Lower lobe of right lung (tissue), 2 donors: ENCODE results near the gene KDM6A. TPM values are rescaled to one million over a fixed set of nuclear protein-coding genes. Genes with fewer than 3 reads are reported as not detected.
"Not testable (repeated sequence)": the region's sequence is repeated elsewhere in the genome, so short reads cannot be mapped to it uniquely, and the experiment has no call there.

Source experiments
- ATAC-seq, 2 donors: fragments of 200-7000 bp; cut with Tn5 transposase; one replicate each; pipeline ENCODE4 v1.9.1; 2020 to 2022; ENCODE audit warnings: mild to moderate bottlenecking in 2 of 2, moderate library complexity in 2 of 2
- DNase-seq: peaks from one replicate; pipeline ENCODE4 v3.0.0-alpha.2; 2020
- H3K27ac ChIP-seq: fragments of 200-600 bp; one replicate; pipeline ENCODE4 v1.8.0; 2022
- H3K27me3 ChIP-seq: fragments of 200-600 bp; one replicate; pipeline ENCODE4 v1.8.0; 2022; ENCODE audit warnings: low read depth
- H3K36me3 ChIP-seq: fragments of 200-600 bp; one replicate; pipeline ENCODE4 v1.8.0; 2022; ENCODE audit warnings: mild to moderate bottlenecking
- H3K4me1 ChIP-seq: fragments of 200-600 bp; one replicate; pipeline ENCODE4 v1.8.0; 2022
- H3K4me3 ChIP-seq: fragments of 200-600 bp; one replicate; pipeline ENCODE4 v1.8.0; 2022; ENCODE audit warnings: mild to moderate bottlenecking
- H3K9me3 ChIP-seq: fragments of 200-600 bp; one replicate; pipeline ENCODE4 v1.8.0; 2022
- CTCF ChIP-seq: fragments of 200-600 bp; IDR thresholded peaks from one replicate; pipeline ENCODE4 v1.8.0; 2022; ENCODE audit warnings: antibody characterized with exemption, mild to moderate bottlenecking
- intact Hi-C: fragments of 100-400 bp; cut with DNase I; formaldehyde crosslinking; loops from one replicate; pipeline ENCODE4 v1.11.0; 2022
- long read RNA-seq: library from polyadenylated mRNA; unstranded; transcript quantifications from one replicate; pipeline ENCODE4 v2.0.0, GENCODE V29; 2021
- total RNA-seq: library from RNA; stranded (reverse); fragmentation: NEBNext Ultra II Directional; extraction: Animal tissue kit (Norgen Biotek cat#: 25700); gene quantifications from one replicate; pipeline ENCODE4 v1.2.1, GENCODE V29; 2021
- donor health status: DM: no; HTN: yes; CAD: no; lungs with severe emphysema.

Gene KDM6A
- total RNA-seq: 27.0 TPM
- long read RNA-seq, full-length matches to known transcripts: 4 of 25 reads
- long read RNA-seq, partial matches to known transcripts: 12 of 25 reads
- long read RNA-seq, other reads (novel, unspliced or antisense): 9 of 25 reads

GRCh38 chrX:44872821-44873414, at the start of gene KDM6A:
Gene KDM6A, plus strand, starts transcription at chrX:44873188. Its CDS starts 364 bp downstream, at chrX:44873552.
- intact Hi-C loops: no loop called here
- ATAC-seq (peak; percentile 94 to 97), DNase-seq (peak; percentile 97)
- Histone ChIP-seq H3K27me3 (no peaks in the 10 kb centered on the region), H3K4me1 (no peaks in the 10 kb centered on the region), H3K27ac (peak within 1 kb of the TSS; percentile 96), H3K36me3 (no peaks in the 10 kb centered on the region), H3K4me3 (peak within 1 kb of the TSS; percentile 70), H3K9me3 (no peaks in the 10 kb centered on the region)
- no peak for TF ChIP-seq CTCF

- H3K4me1 ChIP-seq, DNase-seq, H3K9me3 ChIP-seq, H3K27me3 ChIP-seq, H3K4me3 ChIP-seq, H3K36me3 ChIP-seq, ATAC-seq, intact Hi-C loops, H3K27ac ChIP-seq: not testable (repeated sequence)
These were observed 49.8 kb upstream of the KDM6A start for GRCh38 chrX:44823193-44823592.

DNA sequence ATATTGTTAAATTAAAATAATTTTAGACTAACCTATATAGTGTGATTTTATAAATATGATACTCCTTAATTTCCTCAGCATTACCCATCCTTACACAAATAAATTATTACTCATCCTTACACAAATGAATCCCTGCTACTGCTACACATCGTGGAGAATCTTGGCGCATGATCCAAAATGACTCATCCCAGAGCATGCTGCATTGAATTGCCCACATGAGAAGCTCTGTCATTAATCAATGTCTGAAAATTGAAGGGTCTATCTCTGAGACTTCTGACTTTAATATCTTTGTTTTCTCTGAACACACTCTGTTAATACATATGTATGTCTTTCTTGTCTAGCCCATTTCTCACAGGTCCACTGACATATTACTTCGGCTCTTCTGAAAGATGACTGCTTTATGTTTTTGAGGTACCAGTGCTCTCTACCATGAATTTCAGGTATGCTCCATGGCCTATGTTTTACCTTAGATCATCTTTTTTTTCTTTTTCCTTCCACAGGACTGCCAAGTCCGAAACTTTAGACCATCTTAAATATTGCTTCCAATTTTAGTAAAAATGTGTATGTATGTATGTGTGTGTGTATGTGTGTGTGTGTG, 44.9 kb upstream of the KDM6A start:
- ATAC-seq: no peak
- Histone ChIP-seq H3K9me3 (no peaks in the 10 kb centered on the region), H3K27me3 (no peaks in the 10 kb centered on the region), H3K27ac (no peak overlapping the region), H3K36me3 (no peaks in the 10 kb centered on the region), H3K4me3 (no peak overlapping the region), H3K4me1 (no peaks in the 10 kb centered on the region)
- no peak for TF ChIP-seq CTCF
- DNase-seq: no peak
- intact Hi-C loops: no loop called here

- Histone ChIP-seq H3K36me3 (no peaks in the 10 kb centered on the region), H3K27me3 (no peaks in the 10 kb centered on the region), H3K4me3 (no peak overlapping the region), H3K4me1 (no peaks in the 10 kb centered on the region), H3K27ac (no peak overlapping the region), H3K9me3 (no peaks in the 10 kb centered on the region)
- ATAC-seq (no peak), DNase-seq (no peak)
- TF ChIP-seq CTCF: no peak
- intact Hi-C loops: no loop called here
These were observed 43.2 kb upstream of the KDM6A start for GRCh38 chrX:44829832-44830231.

DNA sequence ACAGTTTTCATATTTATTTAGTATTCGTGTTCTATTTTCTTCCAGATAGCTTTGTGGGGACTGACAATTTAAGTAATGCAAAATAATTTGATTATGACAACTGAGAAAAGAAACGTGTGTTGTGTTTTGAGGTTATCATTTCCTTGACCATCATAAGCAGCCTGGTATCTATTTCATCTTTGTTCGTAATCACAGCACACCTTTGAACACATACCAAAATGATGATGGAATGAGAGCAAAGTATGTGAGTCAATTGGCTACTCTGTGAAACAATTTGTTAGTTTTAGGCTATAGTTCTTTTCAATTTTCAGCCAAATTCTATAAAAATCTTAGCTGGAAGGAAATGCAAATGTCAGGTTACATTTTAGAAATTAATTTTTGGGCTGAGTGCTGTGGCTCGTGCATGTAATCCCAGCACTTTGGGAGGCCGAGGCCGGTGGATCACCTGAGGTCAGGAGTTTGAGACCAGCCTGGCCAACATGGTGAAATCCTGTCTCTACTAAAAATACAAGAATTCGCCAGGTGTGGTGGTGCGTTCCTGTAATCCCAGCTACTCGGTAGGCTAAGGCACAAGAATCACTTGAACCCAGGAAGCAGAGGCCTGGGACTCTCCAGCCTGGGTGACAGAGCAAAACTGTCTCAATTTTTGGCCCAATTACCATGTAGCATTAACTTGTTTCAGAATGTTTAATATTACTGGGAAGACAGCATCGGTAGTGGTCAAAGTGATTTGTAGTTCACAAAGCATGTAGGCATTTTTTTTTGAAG, 30.3 kb upstream of the KDM6A start:
- Histone ChIP-seq H3K4me3 (no peak overlapping the region), H3K27ac (no peak overlapping the region), H3K27me3 (no peaks in the 10 kb centered on the region), H3K4me1 (no peaks in the 10 kb centered on the region), H3K36me3 (no peaks in the 10 kb centered on the region), H3K9me3 (no peaks in the 10 kb centered on the region)
- TF ChIP-seq CTCF: no peak
- no peak for ATAC-seq
- intact Hi-C loops: no loop called here
- no peak for DNase-seq

DNA sequence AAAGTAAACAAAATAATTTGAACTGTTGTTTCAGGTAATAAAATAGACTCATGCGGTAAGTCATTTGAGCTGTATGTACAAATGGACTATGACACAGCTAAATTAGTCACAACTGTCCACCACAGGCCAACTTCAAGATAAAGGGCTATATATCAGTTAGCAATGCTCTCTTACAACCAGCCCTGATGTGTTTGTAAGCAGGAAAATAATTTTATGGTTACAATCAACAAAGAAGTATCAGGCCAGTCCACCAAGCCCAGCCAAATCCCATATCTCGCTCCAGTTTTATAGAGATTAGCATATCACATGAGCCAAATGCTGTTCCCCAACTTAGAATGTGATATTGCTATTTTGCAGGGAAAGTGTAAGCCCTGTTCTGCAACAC, 29.7 kb upstream of the KDM6A start:
- intact Hi-C loops: no loop called here

More for the DNA sequence above, 29.7 kb upstream of the KDM6A start:
- ATAC-seq (no peak), DNase-seq (no peak)
- Histone ChIP-seq H3K27ac (no peak overlapping the region), H3K9me3 (no peaks in the 10 kb centered on the region), H3K4me3 (no peak overlapping the region), H3K27me3 (no peaks in the 10 kb centered on the region), H3K4me1 (no peaks in the 10 kb centered on the region), H3K36me3 (no peaks in the 10 kb centered on the region)
- no peak for TF ChIP-seq CTCF
